GM19397 (cell line): ENCODE results near the gene PCBP2.
"Not testable (repeated sequence)": the region's sequence is repeated elsewhere in the genome, so short reads cannot be mapped to it uniquely, and the experiment has no call there.

Experiments used
- ATAC-seq: cut with Tn5 transposase; IDR thresholded peaks from one replicate; pipeline ENCODE4 v1.9.1; 2021; ENCODE audit warnings: mild to moderate bottlenecking, moderate library complexity; ENCODE audit not compliant: unreplicated experiment

PCBP2 gene

GRCh38 chr12:53439582-53439981 is 12.3 kb upstream of the PCBP2 start:
- not testable (repeated sequence) for ATAC-seq

DNA sequence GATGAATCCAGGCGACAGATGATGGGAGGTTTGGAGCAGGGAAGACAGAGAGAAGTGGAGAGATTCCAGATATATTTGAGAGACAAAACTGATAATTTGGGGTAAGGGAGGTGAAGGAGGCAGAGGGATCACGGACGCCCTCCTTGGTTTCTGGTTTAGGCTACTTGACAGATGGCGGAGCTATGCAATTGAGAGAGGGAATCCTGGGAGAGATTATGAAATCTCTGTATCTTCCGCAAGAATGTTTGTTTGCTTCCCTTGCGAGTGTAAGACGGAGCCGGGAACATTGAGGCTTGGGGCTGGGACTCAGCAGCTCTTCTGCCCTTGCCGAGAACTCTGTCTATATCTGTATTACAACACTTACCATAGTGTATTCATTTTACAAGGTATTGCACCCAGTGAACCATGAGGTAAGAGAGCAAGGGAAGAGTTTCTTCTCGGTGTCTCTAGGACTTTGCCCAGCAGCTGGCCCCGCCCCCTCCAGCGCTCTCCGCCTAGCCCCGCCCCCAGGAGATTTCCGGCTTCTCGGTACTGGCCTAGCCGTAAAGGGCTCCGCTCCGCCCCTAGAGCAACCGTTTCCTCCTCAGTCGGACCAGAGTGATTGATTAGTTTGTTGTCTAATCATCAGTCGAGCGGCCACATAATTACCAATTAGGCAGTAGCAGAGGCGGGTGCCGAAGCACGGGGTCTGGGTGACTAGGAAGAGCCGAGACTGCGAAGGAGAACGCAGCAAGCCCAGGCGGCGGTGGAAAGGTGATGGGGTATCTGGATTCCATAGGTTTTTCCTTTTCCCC is 10.7 kb upstream of the PCBP2 start, which contains the start of gene PRR13:
Gene PRR13 (plus strand): TSS at position 695 of the 794 bp plus-strand sequence. CDS start 981 bp downstream, outside the sequence.
- ATAC-seq: peak; percentile 99

DNA sequence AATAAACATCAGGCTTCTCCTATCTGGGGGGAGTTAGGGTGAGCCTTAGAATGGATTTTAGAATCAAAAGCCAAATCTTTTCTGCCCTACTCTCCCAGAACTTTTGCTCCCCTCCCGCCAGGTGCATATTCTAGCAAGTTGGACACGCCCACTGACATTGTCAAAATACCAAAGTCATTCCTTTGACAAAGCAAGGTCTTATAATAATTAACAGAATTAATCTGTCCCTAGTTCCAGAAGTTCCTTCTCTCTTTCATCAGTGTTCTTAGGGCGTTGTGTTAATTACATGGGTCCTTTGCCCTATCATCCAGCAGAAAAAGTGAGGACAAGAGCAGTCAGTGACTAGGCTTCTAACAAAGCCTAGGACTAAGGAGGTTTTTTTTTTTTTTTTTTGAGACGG is 7.9 kb upstream of the PCBP2 start:
- ATAC-seq: no peak

DNA sequence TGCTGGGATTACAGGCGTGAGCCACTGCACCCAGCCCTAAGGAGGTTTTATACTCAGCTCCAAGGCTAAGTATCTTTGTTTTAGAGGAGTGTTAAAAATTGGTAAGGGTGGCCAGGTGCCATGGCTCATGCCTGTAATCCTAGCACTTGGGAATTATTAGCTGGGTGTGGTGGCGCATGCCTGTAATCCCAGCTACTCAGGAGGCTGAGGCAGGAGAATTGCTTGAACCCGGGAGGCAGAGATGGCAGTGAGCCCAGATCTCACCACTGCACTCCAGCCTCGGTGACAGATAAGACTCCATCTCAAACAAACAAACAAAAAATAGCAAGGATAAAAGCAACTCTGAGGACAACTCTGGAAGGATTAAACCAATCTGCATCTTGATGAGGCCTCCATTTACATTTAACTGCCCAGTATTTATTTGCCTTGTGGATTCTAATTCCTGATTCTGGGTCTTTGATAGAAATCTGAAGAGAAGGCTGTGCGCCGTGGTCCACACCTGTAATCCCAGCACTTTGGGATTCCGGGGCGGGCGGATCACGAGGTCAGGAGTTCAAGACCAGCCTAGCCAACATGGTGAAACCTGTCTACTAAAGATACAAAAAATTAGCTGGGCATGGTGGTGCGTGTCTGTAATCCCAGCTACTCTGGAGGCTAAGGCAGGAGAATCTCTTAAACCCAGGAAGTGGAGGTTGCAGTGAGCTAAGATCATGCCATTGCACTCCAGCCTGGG is 7.1 kb upstream of the PCBP2 start:
- ATAC-seq: not testable (repeated sequence)

DNA sequence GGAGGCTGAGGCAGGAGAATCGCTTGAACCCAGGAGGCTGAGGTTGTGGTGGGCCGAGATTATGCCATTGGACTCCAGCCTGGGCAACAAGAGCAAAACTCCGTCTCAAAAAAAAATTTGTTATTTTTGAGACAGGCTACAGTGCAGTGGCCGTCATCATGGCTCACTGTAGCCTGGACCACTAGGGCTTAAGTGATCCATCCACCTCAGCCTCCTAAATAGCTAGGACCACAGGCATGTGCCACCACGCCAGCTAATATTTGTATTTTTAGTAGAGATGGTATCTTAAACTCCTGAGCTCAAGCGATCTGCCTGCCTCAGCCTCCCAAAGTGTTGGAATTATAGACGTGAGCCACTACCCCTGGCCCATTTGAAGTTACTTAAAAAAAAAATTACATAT is 966 bp upstream of the PCBP2 start:
- no peak for ATAC-seq

- ATAC-seq: peak; percentile 34
These were observed 516 bp downstream of the PCBP2 start for GRCh38 chr12:53452159-53453077.

DNA sequence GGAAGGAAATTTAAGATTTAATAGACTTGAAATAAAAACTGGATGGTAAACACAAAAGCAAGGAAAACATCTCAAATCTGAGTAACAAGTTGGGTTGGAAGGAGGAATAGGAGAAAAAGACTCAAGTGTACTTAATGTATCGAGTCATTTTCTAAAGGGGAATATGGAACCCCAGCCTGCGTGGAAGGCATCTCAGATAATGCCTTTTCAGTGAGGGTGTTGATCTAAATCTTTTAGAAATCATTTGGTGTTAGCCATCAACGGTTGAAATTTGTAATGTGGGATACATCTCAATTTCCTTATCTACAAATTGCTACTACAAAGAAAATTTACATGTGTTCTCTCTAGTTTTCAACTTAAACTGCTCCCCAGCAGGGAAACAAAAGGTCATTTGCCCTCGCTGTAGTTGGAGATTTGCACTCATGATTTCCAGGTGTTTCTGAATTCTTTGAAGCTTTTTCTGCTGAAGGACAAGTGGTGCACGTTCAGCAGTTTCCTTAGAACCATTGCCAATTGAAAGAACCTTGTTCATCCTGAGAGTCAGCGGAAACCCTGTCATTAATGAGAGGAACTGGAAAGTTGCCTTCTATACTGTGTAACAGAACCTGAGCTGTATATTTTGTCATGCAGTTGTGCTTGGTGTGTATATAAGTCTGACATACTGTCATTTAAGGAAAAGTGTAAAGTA is 2.2 kb downstream of the PCBP2 start:
- ATAC-seq: no peak

DNA sequence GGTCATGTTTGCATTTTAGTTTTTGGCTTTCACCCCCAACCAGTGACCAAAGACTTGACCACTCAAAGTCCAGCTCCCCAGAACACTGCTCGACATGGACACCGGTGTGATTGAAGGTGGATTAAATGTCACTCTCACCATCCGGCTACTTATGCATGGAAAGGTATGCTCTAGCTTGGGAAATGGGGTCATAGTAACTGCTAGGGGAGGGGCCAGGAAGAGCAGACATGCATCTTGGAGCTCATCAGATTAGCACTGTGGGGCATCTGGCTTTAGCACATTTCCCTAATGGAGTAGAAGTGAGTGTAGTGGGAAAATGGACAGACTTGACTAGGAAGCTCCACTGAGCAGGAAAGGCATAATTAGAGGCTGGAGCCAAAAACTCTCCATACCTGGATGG is 2.8 kb downstream of the PCBP2 start:
- no peak for ATAC-seq

DNA sequence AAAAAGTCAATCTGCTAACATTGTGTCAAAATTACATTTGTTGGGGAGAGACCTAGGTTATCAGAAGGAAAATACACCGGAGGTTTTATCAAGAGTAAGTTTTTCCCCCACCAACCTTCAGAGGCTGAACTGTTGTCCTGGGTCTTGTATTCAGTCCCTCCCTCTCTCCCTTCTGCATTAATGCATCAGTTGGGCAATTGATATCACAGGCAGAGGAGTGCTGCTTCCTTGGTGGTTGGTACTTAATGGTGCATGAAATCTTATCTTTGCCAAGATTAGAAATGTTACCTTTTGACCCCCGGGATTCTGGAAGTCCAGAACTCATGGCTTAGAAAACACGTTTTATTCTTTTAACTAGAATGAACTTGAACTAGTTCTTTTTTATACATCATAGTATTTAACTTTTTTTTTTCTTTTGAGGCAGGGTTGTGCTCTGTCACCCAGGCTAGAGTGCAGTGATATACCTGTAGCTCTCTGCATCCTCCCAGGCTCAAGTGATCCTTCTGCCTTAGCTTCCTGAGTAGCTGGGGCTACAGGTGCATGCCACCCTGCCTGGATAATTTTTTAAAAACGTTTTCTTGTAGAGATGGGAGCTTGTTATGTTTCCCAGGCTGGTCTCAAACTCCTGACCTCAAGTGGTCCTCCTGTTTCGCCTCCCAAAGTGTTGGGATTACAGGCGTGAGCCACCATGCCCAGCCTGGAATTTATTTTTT is 4.9 kb downstream of the PCBP2 start:
- no peak for ATAC-seq

GRCh38 chr12:53459097-53459496 is 7.2 kb downstream of the PCBP2 start:
- no peak for ATAC-seq

DNA sequence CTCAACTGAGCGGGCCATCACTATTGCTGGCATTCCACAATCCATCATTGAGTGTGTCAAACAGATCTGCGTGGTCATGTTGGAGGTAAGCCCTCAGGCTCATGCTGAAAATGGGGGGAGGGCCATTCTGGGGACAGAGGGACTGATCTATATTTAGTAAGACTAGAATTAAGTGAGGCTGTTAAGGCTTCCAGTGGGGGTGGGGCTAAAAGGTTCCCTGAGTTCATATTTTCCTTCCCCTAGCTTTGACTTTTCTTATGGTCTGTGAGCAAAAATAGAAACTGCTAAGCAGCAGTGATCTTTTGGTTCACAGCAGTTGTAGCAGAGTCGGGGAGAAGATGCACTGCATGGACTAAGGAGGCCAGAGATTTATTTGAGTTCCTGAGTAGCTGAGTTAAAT is 9.2 kb downstream of the PCBP2 start:
- ATAC-seq: no peak

- ATAC-seq: no peak
These were observed 9.7 kb downstream of the PCBP2 start for GRCh38 chr12:53461591-53461990.

DNA sequence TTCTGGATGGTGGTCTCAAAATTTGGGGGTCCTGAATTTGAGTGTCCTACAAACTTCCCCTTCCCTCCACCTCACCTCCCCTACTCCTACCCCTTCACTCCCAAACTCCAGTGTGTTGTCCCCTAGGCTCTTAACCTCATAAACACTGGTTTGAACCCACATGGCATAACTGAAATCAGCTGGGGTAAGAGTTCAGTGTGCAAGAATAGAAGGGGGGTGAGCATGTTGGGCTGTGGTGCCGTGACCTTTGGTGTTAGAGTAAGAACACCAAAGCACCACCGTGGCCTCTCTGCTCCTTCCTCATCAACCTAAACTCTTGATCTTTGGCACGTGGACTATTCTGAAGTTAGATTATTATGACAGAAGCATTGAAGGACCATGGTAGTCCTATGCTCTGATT is 11.0 kb downstream of the PCBP2 start:
- ATAC-seq: no peak

GRCh38 chr12:53463802-53464560 is 12.1 kb downstream of the PCBP2 start:
- no peak for ATAC-seq

DNA sequence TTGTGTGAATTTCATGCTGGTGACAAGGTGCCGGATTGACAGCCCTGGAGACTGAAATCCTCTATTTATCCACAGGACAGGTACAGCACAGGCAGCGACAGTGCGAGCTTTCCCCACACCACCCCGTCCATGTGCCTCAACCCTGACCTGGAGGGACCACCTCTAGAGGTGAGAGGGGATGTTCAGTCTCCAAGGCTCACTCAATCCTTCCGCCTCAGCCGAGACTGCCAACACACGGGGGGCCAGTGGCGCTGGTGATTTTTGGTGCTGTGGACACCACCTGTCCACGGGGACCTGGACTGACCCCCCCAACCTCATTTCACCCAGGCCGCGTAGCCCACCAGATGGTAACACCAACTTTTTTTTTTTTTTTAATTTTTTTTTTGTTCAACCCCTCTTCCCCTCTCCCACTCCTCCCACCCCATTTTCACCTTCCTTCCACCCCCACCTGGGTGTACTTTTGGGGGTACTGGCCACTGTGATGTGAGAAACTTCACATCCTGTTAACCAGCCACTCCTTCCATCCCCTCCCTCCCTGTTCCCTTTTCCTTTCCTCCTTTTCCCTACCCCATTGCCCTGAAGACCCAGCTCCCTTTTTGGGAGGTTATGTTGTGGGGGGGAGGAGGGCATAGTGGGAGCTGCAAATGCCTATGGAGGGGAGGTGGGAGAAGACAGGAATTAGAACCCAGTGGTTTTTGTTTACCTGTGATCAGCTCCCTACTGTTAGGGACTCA is 12.9 kb downstream of the PCBP2 start:
- ATAC-seq: no peak

DNA sequence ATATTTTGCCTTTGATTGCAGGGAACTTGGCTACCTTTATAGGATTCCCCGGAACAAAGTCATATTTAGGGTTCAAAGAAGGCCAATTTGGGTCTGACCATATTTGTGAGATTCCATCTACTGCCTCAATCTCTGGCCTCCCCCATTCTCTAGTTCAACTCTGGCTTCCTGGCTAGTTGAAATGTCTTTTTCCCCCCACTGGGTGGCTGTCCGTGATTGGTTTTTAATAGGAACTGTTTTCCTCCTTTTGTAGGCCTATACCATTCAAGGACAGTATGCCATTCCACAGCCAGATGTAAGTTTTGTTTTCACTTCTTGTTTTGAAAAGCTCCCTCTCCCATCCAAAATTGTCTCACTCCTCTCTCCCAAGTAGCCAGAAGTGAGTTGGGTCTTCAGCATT is 13.8 kb downstream of the PCBP2 start:
- ATAC-seq: no peak

DNA sequence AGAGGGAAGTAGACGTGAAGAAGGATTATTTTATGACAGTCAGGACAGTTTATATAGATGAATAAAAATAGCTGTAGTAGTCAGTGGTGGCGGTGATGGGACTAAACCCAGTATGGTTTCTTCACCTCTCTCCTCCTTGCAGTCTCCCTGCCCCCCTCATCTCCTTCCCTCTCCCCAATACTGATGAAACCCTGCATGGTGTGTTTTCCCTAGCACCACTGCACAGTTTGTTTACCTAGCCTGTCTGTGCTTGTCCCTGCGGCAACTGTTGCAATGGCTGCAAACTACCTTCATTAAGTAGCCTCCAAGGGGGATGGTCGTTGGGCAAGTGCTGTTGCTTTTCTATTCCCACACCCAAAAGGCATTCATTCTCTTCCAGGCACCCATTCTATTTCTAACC is 14.7 kb downstream of the PCBP2 start:
- no peak for ATAC-seq

GRCh38 chr12:53467082-53467481 is 15.2 kb downstream of the PCBP2 start:
- no peak for ATAC-seq

DNA sequence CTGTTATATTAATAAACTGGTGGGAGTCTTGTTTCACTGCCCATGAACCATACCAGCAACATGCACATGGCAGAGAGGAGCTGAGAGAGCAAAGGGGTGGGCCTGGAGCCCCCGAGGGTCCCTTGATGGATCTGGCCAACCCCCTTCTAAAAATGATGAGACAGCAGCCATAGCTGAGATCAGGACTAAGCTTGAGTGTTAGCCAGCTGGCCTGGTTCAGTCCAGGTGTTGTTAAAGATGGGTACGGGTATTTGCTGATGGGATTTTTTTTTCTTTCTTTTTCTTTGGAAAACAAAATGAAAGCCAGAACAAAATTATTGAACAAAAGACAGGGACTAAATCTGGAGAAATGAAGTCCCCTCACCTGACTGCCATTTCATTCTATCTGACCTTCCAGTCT is 16.0 kb downstream of the PCBP2 start:
- ATAC-seq: no peak
